Calu3 (cell line): ENCODE measurements around the gene RNF169. TPM values are rescaled to one million over a fixed set of nuclear protein-coding genes. Genes with fewer than 3 reads are reported as not detected.
A peak's percentile ranks its signal among the peaks of the same experiment; 100 is the strongest.

Source experiments
- BruUV-seq: library from RNA; stranded (reverse); fragments of 400-500 nt; replicated peaks from 2 replicates; lab custom pipeline; 2021; lab: Mats Ljungman, UMichigan
- CTCF ChIA-PET: fragments of 300-600 bp; sonication (Branson Sonifier 250); formaldehyde crosslinking; loops from one replicate; lab custom pipeline; 2022; ENCODE audit warnings: antibody characterized with exemption; lab: Charles Lee
- DNase-seq: peaks from one replicate; pipeline ENCODE4 v3.0.0; 2022
- H3K27ac Mint-ChIP-seq: one replicate; pipeline ENCODE4 v1.8.0; 2022; ENCODE audit warnings: mixed read lengths; ENCODE audit not compliant: unreplicated experiment
- H3K27me3 Mint-ChIP-seq: one replicate; pipeline ENCODE4 v1.8.0; 2022; ENCODE audit warnings: mixed read lengths; ENCODE audit not compliant: unreplicated experiment
- H3K36me3 Mint-ChIP-seq: one replicate; pipeline ENCODE4 v1.8.0; 2022; ENCODE audit warnings: mild to moderate bottlenecking, moderate library complexity, mixed read lengths; ENCODE audit not compliant: insufficient read depth, unreplicated experiment
- H3K4me1 Mint-ChIP-seq: one replicate; pipeline ENCODE4 v1.8.0; 2022; ENCODE audit warnings: mild to moderate bottlenecking, low read depth, mixed read lengths; ENCODE audit not compliant: unreplicated experiment
- H3K4me3 Mint-ChIP-seq: one replicate; pipeline ENCODE4 v1.8.0; 2022; ENCODE audit warnings: mild to moderate bottlenecking, low read depth, moderate library complexity, mixed read lengths; ENCODE audit not compliant: unreplicated experiment
- H3K9me3 Mint-ChIP-seq: one replicate; pipeline ENCODE4 v1.8.0; 2022; ENCODE audit warnings: low read depth, mixed read lengths; ENCODE audit not compliant: unreplicated experiment
- intact Hi-C: fragments of 100-400 bp; cut with micrococcal nuclease; formaldehyde crosslinking; loops from one replicate; pipeline ENCODE4 v1.10.0; 2022; ENCODE audit not compliant: unreplicated experiment
- total RNA-seq: library from RNA; stranded (reverse); gene quantifications from 2 replicates; pipeline ENCODE4 v1.2.3, GENCODE V29; 2022
- TF ChIP-seq, protein P1 (sequence below): fragments of 200-600 bp; IDR thresholded peaks from one replicate; pipeline ENCODE4 v1.8.0; 2022; ENCODE audit warnings: antibody characterized with exemption; ENCODE audit not compliant: unreplicated experiment

The RNF169 gene
- total RNA-seq, 1 experiment from 2014 or later = 22.5 TPM

DNA sequence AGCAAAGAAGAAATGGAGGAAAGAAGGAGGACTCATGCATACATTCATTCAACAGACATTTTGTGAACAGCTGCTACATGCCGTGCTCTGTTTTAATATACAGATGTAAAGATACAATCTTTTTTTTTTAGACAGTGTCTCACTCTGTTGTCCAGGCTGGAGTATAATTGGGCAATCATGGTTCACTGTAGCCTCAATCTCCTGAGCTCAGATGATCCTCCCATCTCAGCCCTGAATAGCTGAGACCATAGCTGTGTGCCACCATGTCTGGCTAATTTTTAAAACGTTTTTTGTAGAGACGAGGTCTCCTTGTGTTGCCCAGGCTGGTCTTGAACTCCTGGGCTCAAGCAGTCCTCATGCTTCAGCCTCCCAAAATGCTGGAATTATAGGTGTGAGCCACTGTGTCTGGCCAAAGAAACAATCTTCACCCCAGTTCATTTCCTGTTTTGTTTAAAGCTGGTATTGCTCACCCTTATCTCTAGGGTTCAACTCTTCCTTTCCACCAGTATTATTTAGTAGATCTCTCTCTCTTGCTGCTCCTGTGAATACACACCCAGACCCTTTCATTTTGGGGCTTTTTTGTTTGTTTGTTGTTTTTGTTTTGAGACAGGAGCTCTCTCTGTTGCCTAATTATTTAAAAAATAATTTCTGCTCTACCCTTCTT lies 69.8 kb downstream of the RNF169 start:
- CTCF ChIA-PET = no interaction called here
- Mint-ChIP-seq H3K4me1 (peaks cover 40% of the 10 kb centered on the region), H3K27me3 (no peaks in the 10 kb centered on the region), H3K9me3 (no peaks in the 10 kb centered on the region), H3K4me3 (no peak overlapping the region), H3K27ac (no peak overlapping the region), H3K36me3 (peaks cover 7% of the 10 kb centered on the region)
- BruUV-seq = TSS peak; percentile 9
- TF ChIP-seq, protein P1, sequence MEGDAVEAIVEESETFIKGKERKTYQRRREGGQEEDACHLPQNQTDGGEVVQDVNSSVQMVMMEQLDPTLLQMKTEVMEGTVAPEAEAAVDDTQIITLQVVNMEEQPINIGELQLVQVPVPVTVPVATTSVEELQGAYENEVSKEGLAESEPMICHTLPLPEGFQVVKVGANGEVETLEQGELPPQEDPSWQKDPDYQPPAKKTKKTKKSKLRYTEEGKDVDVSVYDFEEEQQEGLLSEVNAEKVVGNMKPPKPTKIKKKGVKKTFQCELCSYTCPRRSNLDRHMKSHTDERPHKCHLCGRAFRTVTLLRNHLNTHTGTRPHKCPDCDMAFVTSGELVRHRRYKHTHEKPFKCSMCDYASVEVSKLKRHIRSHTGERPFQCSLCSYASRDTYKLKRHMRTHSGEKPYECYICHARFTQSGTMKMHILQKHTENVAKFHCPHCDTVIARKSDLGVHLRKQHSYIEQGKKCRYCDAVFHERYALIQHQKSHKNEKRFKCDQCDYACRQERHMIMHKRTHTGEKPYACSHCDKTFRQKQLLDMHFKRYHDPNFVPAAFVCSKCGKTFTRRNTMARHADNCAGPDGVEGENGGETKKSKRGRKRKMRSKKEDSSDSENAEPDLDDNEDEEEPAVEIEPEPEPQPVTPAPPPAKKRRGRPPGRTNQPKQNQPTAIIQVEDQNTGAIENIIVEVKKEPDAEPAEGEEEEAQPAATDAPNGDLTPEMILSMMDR = no peak
- DNase-seq = no peak
- intact Hi-C loops = no loop called here

DNA sequence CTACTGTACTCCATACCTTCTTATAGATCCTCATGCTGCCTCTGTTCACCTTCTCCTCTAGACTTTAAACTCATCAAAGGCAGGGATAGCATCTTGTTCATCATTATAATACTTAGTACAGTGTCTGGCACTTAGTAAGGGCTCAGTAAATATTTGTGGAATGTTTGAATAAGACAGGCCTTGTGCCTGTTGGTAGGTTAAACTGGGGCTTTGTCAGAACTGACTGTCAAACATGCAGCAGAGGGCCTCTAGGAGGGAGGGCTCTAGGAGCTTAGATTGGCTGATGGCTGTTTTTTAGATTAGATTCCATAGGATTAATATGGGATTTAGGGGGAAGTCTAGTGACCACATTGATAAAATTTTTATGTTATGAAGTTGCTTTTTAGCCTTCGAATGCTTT lies 70.8 kb downstream of the RNF169 start:
- peaks cover 40% of the 10 kb centered on the region for H3K4me1 Mint-ChIP-seq
- no peaks in the 10 kb centered on the region for H3K27me3 Mint-ChIP-seq
- H3K36me3 Mint-ChIP-seq = peaks cover 13% of the 10 kb centered on the region
- peak overlapping the region; percentile 15 for H3K27ac Mint-ChIP-seq
- peaks cover 5% of the 10 kb centered on the region for H3K9me3 Mint-ChIP-seq
- no TSS peak for BruUV-seq
- no peak overlapping the region for H3K4me3 Mint-ChIP-seq
- intact Hi-C loops = no loop called here
- TF ChIP-seq, protein P1 = no peak
- DNase-seq = no peak
- CTCF ChIA-PET = interaction anchor here (0.6 kb wide), 1 partner anchor 222 kb away, joined by 4 read pairs; no protein-coding TSS in a partner anchor

DNA sequence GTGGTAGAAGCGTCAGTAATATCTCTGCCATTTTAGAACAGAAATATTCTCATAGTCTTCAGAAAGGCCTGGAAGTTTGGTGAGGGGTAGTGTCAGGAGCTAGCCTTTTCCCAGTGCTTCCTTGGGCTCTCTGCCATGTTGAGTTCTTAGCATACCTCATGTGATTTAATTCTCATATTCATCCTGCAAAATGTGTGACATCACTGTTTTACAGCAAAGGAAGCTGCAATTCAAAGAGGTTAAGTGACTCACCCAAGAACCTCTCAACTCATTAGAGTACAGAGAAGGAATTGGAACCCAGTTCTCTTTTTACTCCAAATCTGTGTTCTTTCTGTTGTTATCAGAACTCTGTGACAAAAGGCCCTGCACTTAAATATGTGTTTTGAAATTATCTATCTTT lies 72.1 kb downstream of the RNF169 start:
- DNase-seq = no peak
- BruUV-seq = no TSS peak
- Mint-ChIP-seq H3K36me3 (peaks cover 21% of the 10 kb centered on the region), H3K9me3 (peaks cover 13% of the 10 kb centered on the region), H3K4me3 (no peak overlapping the region), H3K27ac (peak overlapping the region; percentile 21), H3K4me1 (peaks cover 40% of the 10 kb centered on the region), H3K27me3 (no peaks in the 10 kb centered on the region)
- CTCF ChIA-PET = interaction anchor here (0.6 kb wide), 1 partner anchor 14 kb away, joined by 3 read pairs; no protein-coding TSS in a partner anchor
- TF ChIP-seq, protein P1 = no peak
- intact Hi-C loops = no loop called here

DNA sequence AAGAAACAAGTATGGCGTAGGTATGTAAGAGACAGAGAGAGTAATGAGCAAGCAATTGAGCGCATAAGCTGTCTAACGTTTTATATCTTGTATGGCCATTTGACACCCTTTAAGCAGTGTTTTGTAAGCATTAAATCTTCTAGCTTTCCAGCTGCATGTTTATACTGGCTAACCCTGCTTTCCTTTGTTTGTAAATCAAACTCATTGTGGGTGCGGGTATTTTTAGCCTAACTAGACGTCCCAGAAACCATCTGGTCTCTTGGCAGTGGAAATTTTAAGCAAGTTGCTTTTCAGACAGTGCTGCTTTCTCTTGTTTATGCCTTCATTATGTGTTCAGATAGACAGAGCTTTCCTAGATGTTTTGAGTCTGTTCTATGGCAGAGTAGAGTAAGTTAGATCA lies 73.5 kb downstream of the RNF169 start:
- no peak overlapping the region for H3K27ac Mint-ChIP-seq
- intact Hi-C loops = no loop called here
- no TSS peak for BruUV-seq
- no peaks in the 10 kb centered on the region for H3K27me3 Mint-ChIP-seq
- TF ChIP-seq, protein P1 = no peak
- no peak for DNase-seq
- no peak overlapping the region for H3K4me3 Mint-ChIP-seq
- peaks cover 13% of the 10 kb centered on the region for H3K9me3 Mint-ChIP-seq
- H3K36me3 Mint-ChIP-seq = peaks cover 18% of the 10 kb centered on the region
- CTCF ChIA-PET = no interaction called here
- H3K4me1 Mint-ChIP-seq = peaks cover 27% of the 10 kb centered on the region
